Suppressor macrophage (primary cell): Measurements from ENCODE around the gene DGCR6L.
"Not testable (repeated sequence)": the region's sequence is repeated elsewhere in the genome, so short reads cannot be mapped to it uniquely, and the experiment has no call there.

ENCODE experiments used
- DNase-seq, 4 experiments: peaks; one replicate each; pipeline ENCODE4 v3.0.0-alpha.2; 2020 to 2022

Gene DGCR6L

GRCh38 chr22:20274374-20274773 is 45.5 kb downstream of the DGCR6L start:
- not testable (repeated sequence) for DNase-seq

GRCh38 chr22:20273758-20274181 is 46.1 kb downstream of the DGCR6L start:
- no peak for DNase-seq

- DNase-seq, result no peak
Measured at GRCh38 chr22:20272700-20273099, 47.2 kb downstream of the DGCR6L start.

- no peak for DNase-seq
Measured at GRCh38 chr22:20272174-20272573, 47.7 kb downstream of the DGCR6L start.

- peak; percentile 69 to 88 (median 84) for DNase-seq
Measured at GRCh38 chr22:20271114-20271994, 48.5 kb downstream of the DGCR6L start.

- peak in 1 of 4 experiments; percentile 13 for DNase-seq
Measured at GRCh38 chr22:20270190-20271113, 49.4 kb downstream of the DGCR6L start.

GRCh38 chr22:20269673-20270072 is 50.2 kb downstream of the DGCR6L start:
- not testable (repeated sequence) for DNase-seq

- not testable (repeated sequence) for DNase-seq
Measured at GRCh38 chr22:20269201-20269600, 50.7 kb downstream of the DGCR6L start.

- peak; percentile 65 to 90 (median 78) for DNase-seq
Measured at GRCh38 chr22:20268279-20269012, 51.4 kb downstream of the DGCR6L start, which contains the start of gene RTN4R. RTN4R (minus strand) TSS chr22:20268318; CDS start chr22:20268092, 226 bp downstream.

GRCh38 chr22:20267441-20268278 is 52.2 kb downstream of the DGCR6L start:
- peak in 3 of 4 experiments; percentile 7 to 59 (median 12) for DNase-seq

- DNase-seq, result peak in 3 of 4 experiments; percentile 20 to 42 (median 38)
Measured at GRCh38 chr22:20266667-20267440, 53.0 kb downstream of the DGCR6L start.

GRCh38 chr22:20265772-20266666 is 53.8 kb downstream of the DGCR6L start:
- DNase-seq, result not testable (repeated sequence)

GRCh38 chr22:20264614-20265452 is 55.0 kb downstream of the DGCR6L start:
- no peak for DNase-seq
